ENCODE results near the gene PRPF18.

PRPF18 gene

DNA sequence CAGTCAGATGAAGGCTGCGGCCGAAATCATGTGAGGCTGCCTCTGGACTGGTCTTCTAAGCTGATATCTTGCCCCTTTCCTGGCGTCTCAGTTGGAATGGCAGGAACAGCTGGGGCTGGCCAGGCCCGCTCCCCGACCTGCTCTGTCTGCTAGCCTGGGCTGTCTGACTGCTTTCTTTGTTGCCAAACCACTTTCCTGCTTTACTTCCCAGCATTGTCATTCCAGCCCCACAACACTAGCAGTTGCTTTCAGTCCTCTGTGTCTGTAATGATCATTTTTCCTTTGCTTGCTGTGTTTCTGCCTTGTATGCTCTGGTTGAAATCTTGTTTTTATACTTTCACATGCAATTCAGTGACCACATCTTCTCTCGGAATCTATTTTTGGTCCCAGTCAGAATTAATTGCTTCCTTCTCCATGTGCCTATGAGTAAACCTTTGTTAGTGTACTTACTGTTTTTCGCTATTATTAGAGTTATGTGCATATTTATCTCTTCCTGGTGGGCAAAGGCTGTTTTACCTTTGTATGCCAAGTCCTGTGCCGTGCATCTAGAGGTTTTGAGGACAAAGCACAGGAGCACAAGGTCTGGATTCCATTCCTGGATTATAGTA, 21.6 kb downstream of the PRPF18 start:
- no peak for DNase-seq

- DNase-seq = no peak
Measured at GRCh38 chr10:13612654-13613373, 26.0 kb downstream of the PRPF18 start.

GRCh38 chr10:13613519-13613918, 26.8 kb downstream of the PRPF18 start:
- no peak for DNase-seq

GRCh38 chr10:13614530-13615332, 28.0 kb downstream of the PRPF18 start:
- no peak for DNase-seq

- no peak for DNase-seq
Measured at GRCh38 chr10:13615650-13616300, 29.0 kb downstream of the PRPF18 start.

DNA sequence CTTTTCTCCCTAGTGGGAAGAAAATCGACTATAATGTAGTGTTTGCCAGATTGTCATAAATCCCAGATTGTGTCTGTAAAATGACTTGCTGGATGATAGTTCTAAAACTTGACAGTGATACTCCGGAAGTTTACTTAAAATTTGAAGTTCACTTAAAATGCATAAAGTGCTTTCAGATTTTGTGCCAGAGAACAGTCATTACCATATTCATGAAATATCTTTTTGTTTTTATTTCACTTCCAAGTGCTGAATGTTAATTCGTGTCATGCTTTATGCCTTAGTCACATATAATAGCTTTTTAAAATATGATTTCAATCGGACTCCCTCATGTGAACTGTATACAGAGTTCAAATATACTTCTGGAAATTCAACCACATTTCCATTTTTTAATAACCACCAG, 30.4 kb downstream of the PRPF18 start:
- no peak for DNase-seq

- DNase-seq = no peak
Measured at GRCh38 chr10:13621931-13622330, 35.2 kb downstream of the PRPF18 start.

GRCh38 chr10:13624630-13625029, 37.9 kb downstream of the PRPF18 start:
- no peak for DNase-seq

GRCh38 chr10:13627459-13628310, 40.9 kb downstream of the PRPF18 start:
- no peak for DNase-seq

- no peak for DNase-seq
Measured at GRCh38 chr10:13628661-13629060, 41.9 kb downstream of the PRPF18 start.

DNA sequence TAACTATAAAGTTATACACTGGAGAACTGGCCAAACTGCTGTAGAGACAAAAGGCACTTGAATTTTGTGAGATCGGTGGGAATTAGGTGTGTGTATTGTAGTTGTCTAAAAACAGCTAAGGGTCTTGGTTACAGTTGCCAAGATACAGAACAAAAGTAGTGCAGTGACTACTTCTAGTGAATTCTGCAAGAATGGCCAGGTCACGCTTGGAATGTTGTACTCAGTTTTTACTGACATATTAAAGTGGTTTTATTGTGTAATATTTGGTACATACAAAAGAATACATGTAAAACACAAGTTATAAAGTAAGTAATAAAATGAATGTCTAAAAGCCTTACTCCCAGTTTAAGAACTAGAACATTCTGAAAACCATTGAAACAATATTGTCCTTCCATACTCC, 42.4 kb downstream of the PRPF18 start:
- no peak for DNase-seq

- no peak for DNase-seq
Measured at GRCh38 chr10:13630231-13630630, 43.5 kb downstream of the PRPF18 start.

GRCh38 chr10:13631594-13631993, 44.8 kb downstream of the PRPF18 start:
- DNase-seq = no peak

DNA sequence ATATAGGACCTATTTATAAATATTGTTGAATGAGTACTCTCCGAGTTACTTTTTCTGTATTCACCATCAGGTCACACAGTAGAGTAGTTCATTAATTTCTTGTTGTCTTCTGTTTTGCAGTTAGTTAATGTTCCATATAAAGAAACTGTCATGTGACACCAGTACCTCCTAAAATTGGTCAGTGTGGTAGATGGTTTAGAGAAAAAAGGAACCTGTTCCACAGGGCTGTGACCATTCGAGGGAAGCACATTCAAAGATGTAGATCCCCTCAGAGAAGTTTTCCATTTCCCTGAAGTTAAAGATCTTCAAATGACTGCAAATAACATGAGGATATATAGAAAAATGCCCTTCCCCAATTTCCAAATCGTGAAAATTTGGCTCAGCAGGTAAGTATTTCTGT, 45.7 kb downstream of the PRPF18 start:
- DNase-seq = no peak

GRCh38 chr10:13632884-13633440, 46.2 kb downstream of the PRPF18 start:
- no peak for DNase-seq

GRCh38 chr10:13633689-13634088, 46.9 kb downstream of the PRPF18 start:
- no peak for DNase-seq

DNA sequence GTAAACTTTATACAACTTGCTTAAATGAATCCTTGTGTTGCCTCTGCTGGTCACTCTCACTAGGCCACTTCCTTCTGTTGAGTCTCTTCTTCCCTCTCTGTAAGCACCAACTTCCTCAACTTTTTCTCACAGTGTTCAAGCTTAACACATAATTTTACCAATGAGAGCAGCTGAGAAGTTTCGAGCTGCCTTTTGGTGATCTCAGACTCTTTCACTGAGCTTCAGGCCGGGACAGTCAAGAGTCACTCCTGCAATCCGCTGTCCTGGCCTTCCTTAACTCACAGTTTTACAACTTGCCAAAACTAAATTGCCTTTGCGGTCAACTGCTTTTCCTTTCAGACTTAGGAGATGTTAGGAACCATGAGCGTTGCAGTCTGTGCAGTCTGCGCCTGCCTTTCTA, 47.4 kb downstream of the PRPF18 start:
- DNase-seq = no peak

DNA sequence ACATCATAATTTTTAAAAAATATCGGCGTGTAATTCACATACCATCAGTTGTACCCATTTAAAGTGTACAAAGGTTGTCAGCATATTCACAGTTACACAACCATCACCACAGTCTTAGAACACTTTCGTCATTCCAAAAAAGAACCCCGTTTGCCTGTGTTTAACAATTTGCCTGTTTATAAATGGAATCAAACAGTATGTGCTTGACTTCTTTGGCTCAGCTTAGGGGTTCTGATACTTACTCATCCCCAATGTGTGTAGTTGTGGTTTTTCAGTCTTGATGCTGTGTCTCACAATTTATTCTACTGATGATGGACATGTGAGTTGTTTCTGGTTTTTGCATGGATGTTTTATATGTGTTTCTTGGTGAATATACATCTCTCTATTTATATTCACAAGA, 50.0 kb downstream of the PRPF18 start:
- DNase-seq = no peak

GRCh38 chr10:13637303-13637856, 50.6 kb downstream of the PRPF18 start:
- DNase-seq = no peak

DNA sequence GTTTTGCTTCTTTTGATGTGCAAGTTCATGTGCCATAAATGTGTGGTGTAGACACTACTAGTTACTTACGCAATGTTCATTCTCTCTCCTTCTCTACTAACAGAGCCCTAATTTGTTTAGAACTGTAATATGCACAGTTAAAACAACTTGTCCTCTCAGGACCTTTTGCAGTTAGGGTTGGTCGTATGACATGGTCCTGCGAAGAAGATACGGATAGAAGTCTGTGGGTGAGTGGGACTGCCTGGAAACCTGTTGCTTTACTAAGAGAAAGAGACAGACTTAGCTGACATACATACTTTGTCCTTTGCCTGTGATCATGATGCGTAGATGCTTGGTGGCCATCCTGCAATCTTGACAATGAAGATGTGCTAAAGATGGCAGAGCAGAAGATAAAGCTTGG, 51.1 kb downstream of the PRPF18 start:
- no peak for DNase-seq

GRCh38 chr10:13642293-13642692, 55.5 kb downstream of the PRPF18 start:
- DNase-seq = no peak

GRCh38 chr10:13643016-13643415, 56.3 kb downstream of the PRPF18 start:
- DNase-seq = no peak
